ENCODE measurements around the gene POLD3.
A peak's percentile ranks its signal among the peaks of the same experiment; 100 is the strongest.

Gene POLD3

DNA sequence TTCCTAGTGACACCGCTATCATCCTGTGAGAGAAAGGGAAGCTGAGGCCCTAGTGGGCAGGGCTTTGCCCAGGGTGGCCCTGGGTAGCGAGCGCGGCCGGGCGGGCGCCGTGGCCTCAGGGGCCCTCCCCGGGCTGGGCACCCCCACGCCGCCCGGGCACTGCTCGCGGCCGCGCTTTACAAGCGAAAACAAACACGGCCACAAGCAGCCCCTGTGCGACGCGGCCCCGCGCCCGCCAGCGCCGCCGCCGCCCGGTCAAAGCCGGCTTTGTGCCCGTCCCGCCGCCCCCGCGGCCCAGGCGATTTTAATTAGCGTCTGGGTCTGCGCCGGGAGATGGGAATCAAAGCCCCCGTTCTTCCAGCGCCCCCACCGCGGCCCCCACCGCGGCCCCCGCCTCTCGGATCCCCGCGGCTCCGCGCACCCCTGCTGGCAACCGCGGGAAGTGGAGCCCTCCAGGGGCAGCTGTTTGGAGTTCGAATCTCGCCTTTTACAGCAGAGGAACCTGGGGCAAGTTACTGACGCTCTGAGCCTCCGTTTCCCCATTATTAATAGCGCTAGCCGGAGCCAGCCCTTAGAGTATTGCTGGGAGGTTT is 91.0 kb downstream of the POLD3 start:
- H3K4me3 ChIP-seq (ENCODE audit: low read depth, low read length) = peak overlapping the region; percentile 27
- no peak for DNase-seq (ENCODE audit: low read depth)

DNA sequence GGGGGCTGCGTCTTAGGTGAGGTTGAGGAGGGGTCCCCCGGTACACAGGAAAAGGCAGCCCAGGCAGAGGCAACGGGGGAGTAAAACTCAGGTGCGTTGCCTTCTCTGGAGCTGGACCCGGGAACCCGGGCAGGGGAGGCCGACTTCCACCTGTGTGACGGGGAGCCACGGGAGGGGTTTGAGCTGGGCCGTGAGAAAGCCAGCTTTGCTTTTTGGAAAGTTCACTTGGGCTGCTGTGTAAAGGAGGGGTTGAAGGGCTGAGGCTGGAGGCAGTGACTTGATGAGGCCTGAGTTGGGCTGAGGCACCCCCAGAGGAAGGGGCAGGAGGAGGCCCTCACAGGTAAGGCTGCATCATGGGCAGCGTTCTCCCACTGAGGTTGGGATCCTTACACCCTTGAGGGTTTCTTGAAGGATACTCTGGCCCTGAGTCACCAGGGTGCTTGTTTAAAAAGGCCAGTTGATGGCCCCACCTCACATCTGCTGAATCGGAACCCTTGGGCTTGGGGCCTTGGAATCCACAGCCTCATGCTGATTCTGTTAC is 91.6 kb downstream of the POLD3 start:
- H3K4me3 ChIP-seq (ENCODE audit: low read depth, low read length) = no peak overlapping the region
- DNase-seq (ENCODE audit: low read depth) = no peak

GRCh38 chr11:74684661-74685060 is 92.3 kb downstream of the POLD3 start:
- DNase-seq (ENCODE audit: low read depth) = no peak
- no peak overlapping the region for H3K4me3 ChIP-seq (ENCODE audit: low read depth, low read length)

GRCh38 chr11:74685338-74685737 is 93.0 kb downstream of the POLD3 start:
- H3K4me3 ChIP-seq (ENCODE audit: low read depth, low read length) = no peak overlapping the region
- DNase-seq (ENCODE audit: low read depth) = no peak

DNA sequence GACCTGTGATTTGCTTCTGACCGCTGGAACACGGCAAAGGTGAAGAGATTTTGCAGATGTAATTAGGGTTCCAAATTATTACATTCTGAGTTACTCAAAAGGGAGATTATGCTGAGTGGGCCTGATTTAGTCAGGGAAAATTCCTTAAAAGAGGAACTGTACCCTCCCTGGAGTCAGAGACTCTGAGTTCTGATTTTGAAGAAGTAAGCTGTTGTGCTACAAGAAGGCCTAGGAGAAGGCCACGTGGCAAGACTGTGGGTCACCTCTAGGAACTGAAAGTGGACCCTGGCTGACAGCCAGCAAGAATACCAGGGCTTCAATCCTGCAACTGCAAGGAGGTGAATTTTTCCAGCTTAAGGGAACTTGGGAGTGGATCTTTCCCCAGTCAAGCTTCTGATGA is 93.5 kb downstream of the POLD3 start:
- DNase-seq (ENCODE audit: low read depth) = no peak
- no peak overlapping the region for H3K4me3 ChIP-seq (ENCODE audit: low read depth, low read length)

GRCh38 chr11:74686792-74687191 is 94.4 kb downstream of the POLD3 start:
- H3K4me3 ChIP-seq (ENCODE audit: low read depth, low read length) = no peak overlapping the region
- no peak for DNase-seq (ENCODE audit: low read depth)

GRCh38 chr11:74687237-74688023 is 95.0 kb downstream of the POLD3 start:
- H3K4me3 ChIP-seq (ENCODE audit: low read depth, low read length) = no peak overlapping the region
- DNase-seq (ENCODE audit: low read depth) = no peak

DNA sequence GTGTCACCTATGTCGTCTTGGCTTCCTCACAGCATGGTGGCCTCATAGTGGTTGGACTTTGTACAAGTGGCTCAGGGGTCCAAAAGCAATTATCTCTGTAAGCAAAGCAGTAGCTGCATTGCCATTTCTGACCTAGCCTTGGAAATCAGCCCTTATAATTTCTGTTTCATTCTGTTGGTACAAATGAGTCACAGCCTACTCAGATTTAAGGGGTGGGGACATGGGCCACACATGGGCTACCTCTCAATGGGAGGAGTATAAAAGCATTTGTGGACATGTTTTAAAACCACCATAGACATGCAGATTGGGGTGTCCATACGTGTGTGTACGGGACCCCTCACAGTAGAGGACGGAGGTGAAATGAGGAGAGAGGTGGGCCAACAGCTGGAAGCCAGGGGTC is 97.3 kb downstream of the POLD3 start:
- no peak for DNase-seq (ENCODE audit: low read depth)
- no peak overlapping the region for H3K4me3 ChIP-seq (ENCODE audit: low read depth, low read length)

DNA sequence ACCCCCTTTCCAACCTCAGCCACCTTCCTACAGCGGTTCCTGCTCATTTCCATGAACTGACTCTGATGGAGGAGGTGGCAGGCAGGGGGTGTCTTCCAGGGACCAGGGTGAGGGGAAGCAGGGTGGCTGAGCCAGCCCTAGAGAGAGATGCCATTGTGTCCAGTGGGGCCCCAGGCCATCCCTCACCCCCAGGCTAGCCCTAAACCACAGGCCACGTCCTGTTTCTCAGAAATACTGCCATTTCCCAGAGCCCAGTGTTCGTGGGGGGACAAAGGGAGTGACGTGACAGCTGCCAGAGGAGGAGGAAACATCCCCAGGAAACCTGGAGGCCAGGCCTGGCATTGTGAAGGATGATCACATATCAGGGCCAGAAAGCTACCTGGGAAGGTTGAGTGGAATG is 99.4 kb downstream of the POLD3 start:
- no peak overlapping the region for H3K4me3 ChIP-seq (ENCODE audit: low read depth, low read length)
- no peak for DNase-seq (ENCODE audit: low read depth)
